ENCODE data around the gene USP36.
A peak's percentile ranks its signal among the peaks of the same experiment; 100 is the strongest.
"Not testable (repeated sequence)": the region's sequence is repeated elsewhere in the genome, so short reads cannot be mapped to it uniquely, and the experiment has no call there.

Gene USP36

GRCh38 chr17:78872486-78872885 lies 31.9 kb upstream of the USP36 start:
- Histone ChIP-seq H3K4me3 (ENCODE audit: insufficient read depth, low read depth, low read length) (no peak overlapping the region), H3K27me3 (ENCODE audit: control insufficient read depth, insufficient read depth, low read length, poor library complexity, severe bottlenecking) (no peaks in the 10 kb centered on the region), H3K27ac (ENCODE audit: insufficient read depth, low read depth, low read length, poor library complexity, severe bottlenecking) (no peak overlapping the region), H3K9me3 (ENCODE audit: control insufficient read depth, low read length) (no peaks in the 10 kb centered on the region), H3K36me3 (ENCODE audit: control insufficient read depth, insufficient read depth, low read length) (peaks cover 13% of the 10 kb centered on the region), H3K4me1 (ENCODE audit: control insufficient read depth, insufficient read depth, low read length) (peaks cover 3% of the 10 kb centered on the region)
- 95 to 98% methylated on average over 6 of the region's 6 CpGs for whole genome bisulfite sequencing, 2 experiments

- Histone ChIP-seq H3K9me3 (ENCODE audit: control insufficient read depth, low read length) (no peaks in the 10 kb centered on the region), H3K4me3 (ENCODE audit: insufficient read depth, low read depth, low read length) (no peak overlapping the region), H3K27ac (ENCODE audit: insufficient read depth, low read depth, low read length, poor library complexity, severe bottlenecking) (no peak overlapping the region), H3K4me1 (ENCODE audit: control insufficient read depth, insufficient read depth, low read length) (peaks cover 3% of the 10 kb centered on the region), H3K36me3 (ENCODE audit: control insufficient read depth, insufficient read depth, low read length) (peaks cover 13% of the 10 kb centered on the region), H3K27me3 (ENCODE audit: control insufficient read depth, insufficient read depth, low read length, poor library complexity, severe bottlenecking) (no peaks in the 10 kb centered on the region)
- whole genome bisulfite sequencing, 2 experiments = 87 to 88% methylated on average over 15 of the region's 15 CpGs
Observed at GRCh38 chr17:78870621-78871020, 30.0 kb upstream of the USP36 start.

GRCh38 chr17:78868391-78868790 lies 27.8 kb upstream of the USP36 start:
- 74 to 76% methylated on average over 5 of the region's 7 CpGs for WGBS, 2 experiments
- H3K27ac ChIP-seq (ENCODE audit: insufficient read depth, low read depth, low read length, poor library complexity, severe bottlenecking) = no peak overlapping the region

GRCh38 chr17:78867046-78867445 lies 26.4 kb upstream of the USP36 start:
- peaks cover 18% of the 10 kb centered on the region for H3K36me3 ChIP-seq (ENCODE audit: control insufficient read depth, insufficient read depth, low read length)
- H3K4me1 ChIP-seq (ENCODE audit: control insufficient read depth, insufficient read depth, low read length) = not testable (repeated sequence)

More at GRCh38 chr17:78868391-78868790, 27.8 kb upstream of the USP36 start:
- peaks cover 13% of the 10 kb centered on the region for H3K36me3 ChIP-seq (ENCODE audit: control insufficient read depth, insufficient read depth, low read length)
- H3K4me1 ChIP-seq (ENCODE audit: control insufficient read depth, insufficient read depth, low read length) = no peaks in the 10 kb centered on the region
- no peak overlapping the region for H3K4me3 ChIP-seq (ENCODE audit: insufficient read depth, low read depth, low read length)
- H3K9me3 ChIP-seq (ENCODE audit: control insufficient read depth, low read length) = no peaks in the 10 kb centered on the region
- H3K27me3 ChIP-seq (ENCODE audit: control insufficient read depth, insufficient read depth, low read length, poor library complexity, severe bottlenecking) = no peaks in the 10 kb centered on the region

GRCh38 chr17:78865682-78866390 lies 25.2 kb upstream of the USP36 start:
- Histone ChIP-seq H3K4me1 (ENCODE audit: control insufficient read depth, insufficient read depth, low read length) (no peaks in the 10 kb centered on the region), H3K36me3 (ENCODE audit: control insufficient read depth, insufficient read depth, low read length) (peaks cover 19% of the 10 kb centered on the region), H3K27me3 (ENCODE audit: control insufficient read depth, insufficient read depth, low read length, poor library complexity, severe bottlenecking) (no peaks in the 10 kb centered on the region), H3K4me3 (ENCODE audit: insufficient read depth, low read depth, low read length) (no peak overlapping the region), H3K9me3 (ENCODE audit: control insufficient read depth, low read length) (no peaks in the 10 kb centered on the region), H3K27ac (ENCODE audit: insufficient read depth, low read depth, low read length, poor library complexity, severe bottlenecking) (peak overlapping the region; percentile 63)
- WGBS, 2 experiments = 44 to 45% methylated on average over 19 of the region's 19 CpGs

More at GRCh38 chr17:78867046-78867445, 26.4 kb upstream of the USP36 start:
- not testable (repeated sequence) for H3K27me3 ChIP-seq (ENCODE audit: control insufficient read depth, insufficient read depth, low read length, poor library complexity, severe bottlenecking); H3K9me3 ChIP-seq (ENCODE audit: control insufficient read depth, low read length); H3K27ac ChIP-seq (ENCODE audit: insufficient read depth, low read depth, low read length, poor library complexity, severe bottlenecking); H3K4me3 ChIP-seq (ENCODE audit: insufficient read depth, low read depth, low read length)
- WGBS, 2 experiments = 92 to 95% methylated on average over 3 of the region's 3 CpGs

- no peaks in the 10 kb centered on the region for H3K9me3 ChIP-seq (ENCODE audit: control insufficient read depth, low read length)
- no peak overlapping the region for H3K27ac ChIP-seq (ENCODE audit: insufficient read depth, low read depth, low read length, poor library complexity, severe bottlenecking)
- WGBS, 2 experiments = 81 to 82% methylated on average over 1 of the region's 1 CpG
- no peak overlapping the region for H3K4me3 ChIP-seq (ENCODE audit: insufficient read depth, low read depth, low read length)
- H3K36me3 ChIP-seq (ENCODE audit: control insufficient read depth, insufficient read depth, low read length) = peaks cover 12% of the 10 kb centered on the region
- no peaks in the 10 kb centered on the region for H3K4me1 ChIP-seq (ENCODE audit: control insufficient read depth, insufficient read depth, low read length)
- H3K27me3 ChIP-seq (ENCODE audit: control insufficient read depth, insufficient read depth, low read length, poor library complexity, severe bottlenecking) = no peaks in the 10 kb centered on the region
Observed at GRCh38 chr17:78864117-78864516, 23.5 kb upstream of the USP36 start.

GRCh38 chr17:78862073-78863023 lies 21.7 kb upstream of the USP36 start:
- Histone ChIP-seq H3K27me3 (ENCODE audit: control insufficient read depth, insufficient read depth, low read length, poor library complexity, severe bottlenecking) (no peaks in the 10 kb centered on the region), H3K4me3 (ENCODE audit: insufficient read depth, low read depth, low read length) (no peak overlapping the region), H3K36me3 (ENCODE audit: control insufficient read depth, insufficient read depth, low read length) (peaks cover 7% of the 10 kb centered on the region), H3K4me1 (ENCODE audit: control insufficient read depth, insufficient read depth, low read length) (no peaks in the 10 kb centered on the region), H3K9me3 (ENCODE audit: control insufficient read depth, low read length) (no peaks in the 10 kb centered on the region), H3K27ac (ENCODE audit: insufficient read depth, low read depth, low read length, poor library complexity, severe bottlenecking) (no peak overlapping the region)
- WGBS, 2 experiments = 92 to 95% methylated on average over 17 of the region's 17 CpGs

- Histone ChIP-seq H3K27ac (ENCODE audit: insufficient read depth, low read depth, low read length, poor library complexity, severe bottlenecking) (no peak overlapping the region), H3K36me3 (ENCODE audit: control insufficient read depth, insufficient read depth, low read length) (peaks cover 7% of the 10 kb centered on the region), H3K9me3 (ENCODE audit: control insufficient read depth, low read length) (no peaks in the 10 kb centered on the region), H3K4me3 (ENCODE audit: insufficient read depth, low read depth, low read length) (no peak overlapping the region), H3K27me3 (ENCODE audit: control insufficient read depth, insufficient read depth, low read length, poor library complexity, severe bottlenecking) (no peaks in the 10 kb centered on the region), H3K4me1 (ENCODE audit: control insufficient read depth, insufficient read depth, low read length) (no peaks in the 10 kb centered on the region)
- WGBS, 2 experiments = 86 to 93% methylated on average over 4 of the region's 4 CpGs
Observed at GRCh38 chr17:78861229-78861628, 20.6 kb upstream of the USP36 start.

- H3K36me3 ChIP-seq (ENCODE audit: control insufficient read depth, insufficient read depth, low read length) = peaks cover 11% of the 10 kb centered on the region
- no peaks in the 10 kb centered on the region for H3K9me3 ChIP-seq (ENCODE audit: control insufficient read depth, low read length)
- no peak overlapping the region for H3K4me3 ChIP-seq (ENCODE audit: insufficient read depth, low read depth, low read length)
- H3K27ac ChIP-seq (ENCODE audit: insufficient read depth, low read depth, low read length, poor library complexity, severe bottlenecking) = no peak overlapping the region
- no peaks in the 10 kb centered on the region for H3K27me3 ChIP-seq (ENCODE audit: control insufficient read depth, insufficient read depth, low read length, poor library complexity, severe bottlenecking)
- WGBS, 2 experiments = 90 to 94% methylated on average over 4 of the region's 4 CpGs
- no peaks in the 10 kb centered on the region for H3K4me1 ChIP-seq (ENCODE audit: control insufficient read depth, insufficient read depth, low read length)
Observed at GRCh38 chr17:78859051-78859450, 18.4 kb upstream of the USP36 start.

GRCh38 chr17:78857266-78857665 lies 16.7 kb upstream of the USP36 start:
- Histone ChIP-seq H3K36me3 (ENCODE audit: control insufficient read depth, insufficient read depth, low read length) (peaks cover 8% of the 10 kb centered on the region), H3K27ac (ENCODE audit: insufficient read depth, low read depth, low read length, poor library complexity, severe bottlenecking) (no peak overlapping the region), H3K4me3 (ENCODE audit: insufficient read depth, low read depth, low read length) (no peak overlapping the region), H3K27me3 (ENCODE audit: control insufficient read depth, insufficient read depth, low read length, poor library complexity, severe bottlenecking) (no peaks in the 10 kb centered on the region), H3K4me1 (ENCODE audit: control insufficient read depth, insufficient read depth, low read length) (no peaks in the 10 kb centered on the region), H3K9me3 (ENCODE audit: control insufficient read depth, low read length) (no peaks in the 10 kb centered on the region)
- WGBS, 2 experiments = 94 to 95% methylated on average over 14 of the region's 14 CpGs
